Measurements from ENCODE around the gene OTOF. TPM values are rescaled to one million over a fixed set of nuclear protein-coding genes. Genes with fewer than 3 reads are reported as not detected.

OTOF gene
- total and polyA plus RNA-seq, 2 donors (not counting 1 experiment from before 2014, with no cell fraction given), result not detected

DNA sequence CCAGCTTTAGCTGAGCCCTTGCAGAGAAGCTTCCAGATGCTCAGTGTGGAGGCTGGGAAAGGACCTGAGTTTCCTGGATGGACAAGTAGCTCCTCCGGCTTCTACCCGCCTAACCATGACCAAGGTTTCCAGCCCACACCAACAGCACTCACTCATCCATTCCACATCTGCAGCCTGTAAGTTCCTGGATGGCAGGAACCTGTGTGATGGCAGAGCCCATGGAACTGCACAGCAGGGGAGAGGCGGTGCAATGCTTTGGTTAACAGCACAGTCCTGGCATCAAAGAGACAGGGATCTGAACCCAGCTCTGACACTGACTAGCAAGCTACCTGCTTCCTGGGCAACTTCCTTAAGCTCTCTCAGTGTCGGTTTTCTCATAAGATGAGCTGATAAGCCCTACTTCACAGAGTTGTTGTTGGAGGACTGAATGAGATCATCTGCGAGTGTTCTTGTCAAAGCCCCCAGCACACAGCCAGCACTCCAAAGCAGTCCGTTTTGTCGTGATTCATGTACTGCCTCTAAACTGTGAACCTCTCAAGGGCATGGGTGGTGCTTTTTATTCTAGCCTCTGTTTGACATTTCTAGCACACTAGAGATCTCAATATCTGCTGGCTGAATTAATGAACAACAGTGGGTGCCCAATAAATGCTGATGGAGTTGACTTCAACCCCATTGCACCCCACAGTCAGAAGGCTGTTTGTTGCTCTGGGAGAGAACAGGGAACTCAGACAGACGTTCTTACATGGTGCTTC is 41.6 kb upstream of the OTOF start:
- Histone ChIP-seq H3K79me2 (ENCODE audit: control insufficient read depth, insufficient read depth, low read length) (no peaks in the 10 kb centered on the region), H3K4me1 (ENCODE audit: control insufficient read depth, extremely low read depth, insufficient read depth, low read length) (no peaks in the 10 kb centered on the region), H3K27me3 (ENCODE audit: control insufficient read depth, insufficient read depth, low read length) (peaks cover 19% of the 10 kb centered on the region), H3K27ac (ENCODE audit: insufficient read depth, low read length) (no peak overlapping the region), H2AFZ (ENCODE audit: low read length) (no peak overlapping the region), H3K4me2 (ENCODE audit: extremely low read depth, insufficient read depth, low read length) (no peak overlapping the region), H3K9ac (ENCODE audit: insufficient read depth, low read length) (no peak overlapping the region), H4K20me1 (ENCODE audit: control insufficient read depth, extremely low read depth, insufficient read depth, low read length) (no peaks in the 10 kb centered on the region), H3K9me3 (ENCODE audit: control insufficient read depth, insufficient read depth, low read depth, low read length) (no peaks in the 10 kb centered on the region), H3K36me3 (ENCODE audit: control insufficient read depth, insufficient read depth, low read length) (no peaks in the 10 kb centered on the region), H3K4me3 (replicated peaks in 1 of 4; ENCODE audit: control extremely low read depth in 1 of 4, insufficient read depth in 1 of 4, low read depth in 3 of 4, low read length in 4 of 4) (no peak overlapping the region)
- TF ChIP-seq EZH2 (IDR thresholded peaks at IDR 0.05; ENCODE audit: low read length, missing control alignments), result no peak
- TF ChIP-seq, protein P1, sequence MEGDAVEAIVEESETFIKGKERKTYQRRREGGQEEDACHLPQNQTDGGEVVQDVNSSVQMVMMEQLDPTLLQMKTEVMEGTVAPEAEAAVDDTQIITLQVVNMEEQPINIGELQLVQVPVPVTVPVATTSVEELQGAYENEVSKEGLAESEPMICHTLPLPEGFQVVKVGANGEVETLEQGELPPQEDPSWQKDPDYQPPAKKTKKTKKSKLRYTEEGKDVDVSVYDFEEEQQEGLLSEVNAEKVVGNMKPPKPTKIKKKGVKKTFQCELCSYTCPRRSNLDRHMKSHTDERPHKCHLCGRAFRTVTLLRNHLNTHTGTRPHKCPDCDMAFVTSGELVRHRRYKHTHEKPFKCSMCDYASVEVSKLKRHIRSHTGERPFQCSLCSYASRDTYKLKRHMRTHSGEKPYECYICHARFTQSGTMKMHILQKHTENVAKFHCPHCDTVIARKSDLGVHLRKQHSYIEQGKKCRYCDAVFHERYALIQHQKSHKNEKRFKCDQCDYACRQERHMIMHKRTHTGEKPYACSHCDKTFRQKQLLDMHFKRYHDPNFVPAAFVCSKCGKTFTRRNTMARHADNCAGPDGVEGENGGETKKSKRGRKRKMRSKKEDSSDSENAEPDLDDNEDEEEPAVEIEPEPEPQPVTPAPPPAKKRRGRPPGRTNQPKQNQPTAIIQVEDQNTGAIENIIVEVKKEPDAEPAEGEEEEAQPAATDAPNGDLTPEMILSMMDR (conservative IDR thresholded peaks at IDR 0.05 in 1 of 2, IDR thresholded peaks at IDR 0.05 in 1 of 2; ENCODE audit: low read depth in 1 of 2, low read length in 2 of 2), result no peak
- peak in 1 of 2 donors; percentile 9 for DNase-seq (ENCODE audit: low read depth in 2 of 2)

DNA sequence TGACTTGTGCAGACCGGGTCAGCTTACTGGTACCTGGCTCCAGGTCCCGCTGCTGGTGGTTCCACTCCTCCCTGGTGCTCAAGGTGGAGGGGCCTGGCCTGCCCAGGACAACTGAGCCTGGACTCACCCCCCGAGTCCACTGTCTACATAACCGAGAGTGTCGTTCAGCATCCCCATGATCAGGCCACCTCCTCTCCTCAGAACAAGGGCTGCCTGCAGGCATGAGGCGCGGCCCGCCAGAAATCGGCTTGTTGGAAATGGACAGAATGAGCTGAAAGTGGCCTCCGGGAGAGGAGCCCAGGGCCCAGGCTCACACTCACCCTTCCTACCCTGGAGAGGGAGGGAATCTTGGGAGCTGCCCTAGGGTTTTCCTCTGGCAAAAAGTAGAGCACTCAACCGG is 38.9 kb upstream of the OTOF start:
- no peak overlapping the region for H3K4me3 ChIP-seq (replicated peaks in 1 of 4; ENCODE audit: control extremely low read depth in 1 of 4, insufficient read depth in 1 of 4, low read depth in 3 of 4, low read length in 4 of 4)
- H4K20me1 ChIP-seq (ENCODE audit: control insufficient read depth, extremely low read depth, insufficient read depth, low read length), result no peaks in the 10 kb centered on the region
- no peaks in the 10 kb centered on the region for H3K79me2 ChIP-seq (ENCODE audit: control insufficient read depth, insufficient read depth, low read length)
- no peak for TF ChIP-seq EZH2 (IDR thresholded peaks at IDR 0.05; ENCODE audit: low read length, missing control alignments)
- TF ChIP-seq, protein P1 (conservative IDR thresholded peaks at IDR 0.05 in 1 of 2, IDR thresholded peaks at IDR 0.05 in 1 of 2; ENCODE audit: low read depth in 1 of 2, low read length in 2 of 2), result no peak
- H3K27ac ChIP-seq (ENCODE audit: insufficient read depth, low read length), result no peak overlapping the region
- no peak overlapping the region for H3K4me2 ChIP-seq (ENCODE audit: extremely low read depth, insufficient read depth, low read length)
- H3K9me3 ChIP-seq (ENCODE audit: control insufficient read depth, insufficient read depth, low read depth, low read length), result no peaks in the 10 kb centered on the region
- H2AFZ ChIP-seq (ENCODE audit: low read length), result no peak overlapping the region
- H3K9ac ChIP-seq (ENCODE audit: insufficient read depth, low read length), result no peak overlapping the region
- peaks cover 30% of the 10 kb centered on the region for H3K27me3 ChIP-seq (ENCODE audit: control insufficient read depth, insufficient read depth, low read length)
- no peak for DNase-seq (ENCODE audit: low read depth in 2 of 2)
- no peaks in the 10 kb centered on the region for H3K4me1 ChIP-seq (ENCODE audit: control insufficient read depth, extremely low read depth, insufficient read depth, low read length)
- H3K36me3 ChIP-seq (ENCODE audit: control insufficient read depth, insufficient read depth, low read length), result no peaks in the 10 kb centered on the region

DNA sequence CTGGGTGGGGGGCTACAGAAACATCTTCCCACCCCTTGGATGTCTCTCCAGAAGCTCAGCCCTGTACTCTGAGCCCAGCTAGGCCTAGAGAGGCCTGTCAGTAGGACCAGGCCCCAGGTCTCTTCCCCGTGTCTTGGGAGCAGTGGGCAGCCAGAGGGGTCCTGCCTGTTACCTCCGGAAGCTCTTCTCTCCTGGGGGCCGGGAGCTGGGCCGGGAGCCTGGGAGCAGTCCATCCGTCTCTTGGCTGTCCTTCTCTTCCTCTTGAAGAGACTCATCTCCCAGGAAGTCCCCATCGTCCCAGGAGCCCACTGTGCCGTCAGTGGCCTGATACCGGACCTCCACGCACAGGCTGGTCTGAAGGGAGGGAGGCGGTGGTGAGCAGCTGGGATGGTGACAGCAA is 38.3 kb upstream of the OTOF start:
- TF ChIP-seq, protein P1 (conservative IDR thresholded peaks at IDR 0.05 in 1 of 2, IDR thresholded peaks at IDR 0.05 in 1 of 2; ENCODE audit: low read depth in 1 of 2, low read length in 2 of 2), result no peak
- TF ChIP-seq EZH2 (IDR thresholded peaks at IDR 0.05; ENCODE audit: low read length, missing control alignments), result no peak
- H3K9ac ChIP-seq (ENCODE audit: insufficient read depth, low read length), result no peak overlapping the region
- H3K4me2 ChIP-seq (ENCODE audit: extremely low read depth, insufficient read depth, low read length), result no peak overlapping the region
- H3K4me1 ChIP-seq (ENCODE audit: control insufficient read depth, extremely low read depth, insufficient read depth, low read length), result no peaks in the 10 kb centered on the region
- H3K4me3 ChIP-seq (replicated peaks in 1 of 4; ENCODE audit: control extremely low read depth in 1 of 4, insufficient read depth in 1 of 4, low read depth in 3 of 4, low read length in 4 of 4), result no peak overlapping the region
- no peak overlapping the region for H2AFZ ChIP-seq (ENCODE audit: low read length)
- no peaks in the 10 kb centered on the region for H3K9me3 ChIP-seq (ENCODE audit: control insufficient read depth, insufficient read depth, low read depth, low read length)
- no peak for DNase-seq (ENCODE audit: low read depth in 2 of 2)
- no peaks in the 10 kb centered on the region for H3K79me2 ChIP-seq (ENCODE audit: control insufficient read depth, insufficient read depth, low read length)
- H3K27me3 ChIP-seq (ENCODE audit: control insufficient read depth, insufficient read depth, low read length), result peaks cover 27% of the 10 kb centered on the region
- H3K27ac ChIP-seq (ENCODE audit: insufficient read depth, low read length), result no peak overlapping the region
- H4K20me1 ChIP-seq (ENCODE audit: control insufficient read depth, extremely low read depth, insufficient read depth, low read length), result no peaks in the 10 kb centered on the region
- no peaks in the 10 kb centered on the region for H3K36me3 ChIP-seq (ENCODE audit: control insufficient read depth, insufficient read depth, low read length)
